CD4-positive, alpha-beta T cell (primary cell): ENCODE measurements around the gene LRRC75A. TPM values are rescaled to one million over a fixed set of nuclear protein-coding genes. Genes with fewer than 3 reads are reported as not detected.
"Not testable (repeated sequence)": the region's sequence is repeated elsewhere in the genome, so short reads cannot be mapped to it uniquely, and the experiment has no call there.

Experiments
- ATAC-seq: fragments of 200-7000 bp; cut with Tn5 transposase; one replicate; pipeline ENCODE4 v1.10.0; 2022; ENCODE audit warnings: mild to moderate bottlenecking; ENCODE audit not compliant: poor library complexity
- CTCF ChIA-PET: fragments of 350-600 bp; sonication (Branson Sonifier 250); formaldehyde crosslinking; loops from one replicate; lab custom pipeline; 2021; ENCODE audit warnings: antibody characterized with exemption, inconsistent platforms; lab: Charles Lee
- POLR2A ChIA-PET: fragments of 350-600 bp; sonication (Branson Sonifier 250); formaldehyde crosslinking; loops from one replicate; lab custom pipeline; 2021; ENCODE audit warnings: antibody characterized with exemption, inconsistent platforms; lab: Charles Lee
- DNase-seq, 14 experiments: peaks; one replicate each; pipeline ENCODE4 v3.0.0-alpha.2; 2013 to 2020; ENCODE audit warnings: mixed read lengths in 2 of 14
- H3K27ac ChIP-seq, 2 donors: one replicate each; pipeline versions ENCODE4 v1.5.1 to v1.7.0; 2013; ENCODE audit warnings: low read length in 2 of 2, low read depth in 1 of 2, mild to moderate bottlenecking in 1 of 2
- H3K27me3 ChIP-seq, 2 experiments: 1 replicate in 1 of 2; 2 replicates in 1 of 2; pipeline versions ENCODE4 v1.6.1 to v1.7.0; 2013; ENCODE audit warnings: low read length in 2 of 2, control low read depth in 1 of 2, mild to moderate bottlenecking in 1 of 2, moderate library complexity in 1 of 2; ENCODE audit not compliant: insufficient read depth in 2 of 2, control insufficient read depth in 1 of 2
- H3K36me3 ChIP-seq: one replicate; pipeline ENCODE4 v1.6.1; 2013; ENCODE audit warnings: low read length, control low read depth; ENCODE audit not compliant: insufficient read depth
- H3K4me1 ChIP-seq: one replicate; pipeline ENCODE4 v1.6.1; 2013; ENCODE audit warnings: low read length, control low read depth; ENCODE audit not compliant: insufficient read depth
- H3K4me3 ChIP-seq: one replicate; pipeline ENCODE4 v1.5.1; 2013; ENCODE audit warnings: mild to moderate bottlenecking, low read length, moderate library complexity
- H3K9me3 ChIP-seq, 2 experiments: 1 replicate in 1 of 2; 2 replicates in 1 of 2; pipeline versions ENCODE4 v1.6.1 to v1.7.0; 2013; ENCODE audit warnings: low read length in 2 of 2, mild to moderate bottlenecking in 2 of 2, control low read depth in 1 of 2, moderate library complexity in 1 of 2; ENCODE audit not compliant: control insufficient read depth in 1 of 2, insufficient read depth in 1 of 2
- H3K27ac Mint-ChIP-seq: one replicate; pipeline ENCODE4 v1.8.0; 2020; ENCODE audit warnings: mixed read lengths
- H3K27me3 Mint-ChIP-seq: one replicate; pipeline ENCODE4 v1.8.0; 2021; ENCODE audit warnings: mixed read lengths
- H3K36me3 Mint-ChIP-seq: one replicate; pipeline ENCODE4 v1.8.0; 2021; ENCODE audit warnings: low read depth, mixed read lengths
- H3K4me1 Mint-ChIP-seq: one replicate; pipeline ENCODE4 v1.8.0; 2021; ENCODE audit warnings: low read depth, mixed read lengths
- H3K4me3 Mint-ChIP-seq: one replicate; pipeline ENCODE4 v1.8.0; 2020; ENCODE audit warnings: mild to moderate bottlenecking, mixed read lengths
- H3K9me3 Mint-ChIP-seq: one replicate; pipeline ENCODE4 v1.8.0; 2020; ENCODE audit warnings: mixed read lengths
- CTCF ChIP-seq: fragments of 200-600 bp; IDR thresholded peaks from one replicate; pipeline ENCODE4 v1.8.0; 2022; ENCODE audit warnings: antibody characterized with exemption, mild to moderate bottlenecking
- intact Hi-C, 2 experiments: fragments of 100-400 bp; cut with DNase I in 1 of 2; cut with micrococcal nuclease in 1 of 2; formaldehyde crosslinking; loops; one replicate each; pipeline versions ENCODE4 v1.15.1 to v1.9.0; 2023 to 2025; cut with DNase I, micrococcal nuclease
- total RNA-seq, 174 experiments: library from RNA in 2 of 174; stranded (reverse) in 2 of 174; gene quantifications; one replicate each; pipeline ENCODE4 v1.2.3 and lab custom pipeline; 2021 to 2026

Gene LRRC75A
- total RNA-seq, 2 experiments from 2014 or later = 1.5 to 1.9 TPM

- TF ChIP-seq CTCF = no peak
- ATAC-seq (no peak), DNase-seq (no peak)
- Mint-ChIP-seq H3K9me3 (no peaks in the 10 kb centered on the region), H3K4me1 (peaks cover 2% of the 10 kb centered on the region), H3K36me3 (no peaks in the 10 kb centered on the region), H3K4me3 (no peak overlapping the region), H3K27ac (no peak overlapping the region), H3K27me3 (peaks cover 35% of the 10 kb centered on the region)
- H3K4me3 ChIP-seq = no peak overlapping the region
- intact Hi-C loops = loop anchor here in 1 of 2 experiments (5.0 kb wide), 1 partner anchor 93 kb away; no protein-coding TSS in a partner anchor
- H3K27me3 ChIP-seq = peaks cover 0 to 3% of the 10 kb centered on the region in 2 experiments
- peaks cover 0 to 4% of the 10 kb centered on the region in 2 experiments for H3K9me3 ChIP-seq
- ChIA-PET POLR2A (no interaction called here), CTCF (no interaction called here)
- no peak overlapping the region for H3K27ac ChIP-seq
- no peaks in the 10 kb centered on the region for H3K36me3 ChIP-seq
- no peaks in the 10 kb centered on the region for H3K4me1 ChIP-seq
These were observed 37.9 kb upstream of the LRRC75A start for GRCh38 chr17:16529906-16530305.

DNA sequence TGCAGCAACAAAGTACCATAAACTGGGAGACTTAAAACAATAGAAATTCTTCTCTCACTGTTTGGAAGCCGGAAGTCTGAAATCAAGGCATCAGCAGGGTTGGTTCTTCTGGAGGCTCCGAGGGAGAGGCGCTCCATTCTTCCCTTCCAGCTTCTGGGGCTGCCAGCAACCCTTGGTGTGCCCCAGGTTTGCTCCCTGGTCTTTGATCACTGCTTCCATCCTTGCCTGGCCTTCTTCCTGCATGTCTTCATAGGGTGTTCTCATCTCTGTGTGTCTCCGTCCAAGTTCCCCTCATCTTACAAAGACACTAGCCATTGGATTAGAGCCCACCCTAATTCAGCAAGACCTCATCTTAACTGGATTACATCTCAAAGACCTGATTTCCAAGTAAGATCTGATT is 35.3 kb upstream of the LRRC75A start:
- Histone ChIP-seq H3K27ac (no peak overlapping the region), H3K36me3 (no peaks in the 10 kb centered on the region), H3K9me3 (peaks cover 0 to 4% of the 10 kb centered on the region in 2 experiments), H3K4me1 (no peaks in the 10 kb centered on the region), H3K4me3 (no peak overlapping the region), H3K27me3 (peaks cover 0 to 3% of the 10 kb centered on the region in 2 experiments)
- Mint-ChIP-seq H3K27me3 (peaks cover 38% of the 10 kb centered on the region), H3K4me3 (no peak overlapping the region), H3K4me1 (no peaks in the 10 kb centered on the region), H3K9me3 (no peaks in the 10 kb centered on the region), H3K36me3 (no peaks in the 10 kb centered on the region), H3K27ac (no peak overlapping the region)
- no peak for TF ChIP-seq CTCF
- intact Hi-C loops = no loop called here
- CTCF ChIA-PET = no interaction called here
- no peak for ATAC-seq
- DNase-seq = no peak
- POLR2A ChIA-PET = no interaction called here

- POLR2A ChIA-PET, H3K9me3 ChIP-seq, DNase-seq, H3K36me3 Mint-ChIP-seq, CTCF ChIA-PET, H3K4me1 Mint-ChIP-seq, H3K27ac Mint-ChIP-seq, H3K9me3 Mint-ChIP-seq, H3K27ac ChIP-seq, H3K4me3 ChIP-seq, intact Hi-C loops, H3K4me1 ChIP-seq, ATAC-seq, H3K36me3 ChIP-seq, H3K4me3 Mint-ChIP-seq, H3K27me3 ChIP-seq: not testable (repeated sequence)
- peaks cover 38% of the 10 kb centered on the region for H3K27me3 Mint-ChIP-seq
These were observed 33.6 kb upstream of the LRRC75A start for GRCh38 chr17:16525556-16525955.
